Dermis microvascular lymphatic vessel endothelial cell (primary cell): ENCODE measurements around the gene GSN. TPM values are rescaled to one million over a fixed set of nuclear protein-coding genes. Genes with fewer than 3 reads are reported as not detected.

ENCODE experiments used
- DNase-seq, 2 donors: peaks; one replicate each; pipeline versions ENCODE4 v3.0.0 to v3.0.0-alpha.2; 2010; ENCODE audit warnings: low read depth in 2 of 2
- total RNA-seq: library from RNA; depleted of rRNA; stranded (reverse); fragments of >200 nt; gene quantifications from 2 replicates; pipeline ENCODE4 v1.2.1, GENCODE V29; 2014

GSN gene
- total RNA-seq, 1 donor from 2014 or later = 248 TPM

DNA sequence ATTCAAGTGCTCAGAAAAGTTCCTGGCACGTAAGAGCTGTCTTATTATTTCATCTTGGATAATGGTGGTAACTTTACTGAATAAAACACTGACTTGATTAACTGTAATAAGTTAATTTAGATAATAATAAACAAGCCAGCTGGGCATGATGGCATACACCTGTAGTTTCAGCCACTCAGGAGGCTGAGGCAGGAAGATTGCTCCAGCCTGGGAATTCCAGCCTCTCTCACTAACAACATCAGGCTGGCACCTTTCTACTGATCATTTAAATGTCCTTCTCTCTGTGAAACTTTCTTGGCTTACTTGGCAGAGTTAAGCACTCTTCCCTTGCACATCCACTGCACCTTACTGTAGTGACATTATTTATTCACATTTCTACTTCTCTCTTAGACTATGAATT is 82.1 kb downstream of the GSN start:
- no peak for DNase-seq

GRCh38 chr9:121350993-121351561 is 83.1 kb downstream of the GSN start:
- peak; percentile 90 to 94 for DNase-seq

- no peak for DNase-seq
These were observed 85.5 kb downstream of the GSN start for GRCh38 chr9:121353241-121354061.

GRCh38 chr9:121354141-121354540 is 86.2 kb downstream of the GSN start:
- DNase-seq = peak in 1 of 2 donors; percentile 93

- DNase-seq = peak in 1 of 2 donors; percentile 36
These were observed 86.8 kb downstream of the GSN start for GRCh38 chr9:121354762-121355161.

GRCh38 chr9:121357011-121357410 is 89.0 kb downstream of the GSN start:
- peak; percentile 58 to 81 for DNase-seq

DNA sequence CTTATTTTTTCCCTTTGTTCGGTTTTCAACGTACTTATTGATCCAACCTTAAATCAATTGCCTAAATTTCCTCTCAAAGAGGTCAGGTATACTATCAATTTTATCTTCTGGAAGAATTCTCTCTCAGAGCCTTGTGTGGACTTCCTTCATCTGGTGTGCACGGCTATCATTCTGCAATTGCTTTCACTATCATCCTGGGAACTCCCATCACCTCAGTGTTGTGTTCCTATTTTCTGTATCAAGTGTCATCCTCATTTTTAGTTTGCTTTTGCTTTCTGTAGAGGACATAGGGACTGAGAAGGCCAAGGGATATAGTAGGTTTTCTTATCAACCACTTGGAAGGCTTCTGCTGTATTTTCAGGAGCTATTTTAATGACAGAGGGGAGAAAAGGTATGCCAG is 90.8 kb downstream of the GSN start:
- DNase-seq = peak in 1 of 2 donors; percentile 36

- no peak for DNase-seq
These were observed 91.7 kb downstream of the GSN start for GRCh38 chr9:121359351-121360294.

DNA sequence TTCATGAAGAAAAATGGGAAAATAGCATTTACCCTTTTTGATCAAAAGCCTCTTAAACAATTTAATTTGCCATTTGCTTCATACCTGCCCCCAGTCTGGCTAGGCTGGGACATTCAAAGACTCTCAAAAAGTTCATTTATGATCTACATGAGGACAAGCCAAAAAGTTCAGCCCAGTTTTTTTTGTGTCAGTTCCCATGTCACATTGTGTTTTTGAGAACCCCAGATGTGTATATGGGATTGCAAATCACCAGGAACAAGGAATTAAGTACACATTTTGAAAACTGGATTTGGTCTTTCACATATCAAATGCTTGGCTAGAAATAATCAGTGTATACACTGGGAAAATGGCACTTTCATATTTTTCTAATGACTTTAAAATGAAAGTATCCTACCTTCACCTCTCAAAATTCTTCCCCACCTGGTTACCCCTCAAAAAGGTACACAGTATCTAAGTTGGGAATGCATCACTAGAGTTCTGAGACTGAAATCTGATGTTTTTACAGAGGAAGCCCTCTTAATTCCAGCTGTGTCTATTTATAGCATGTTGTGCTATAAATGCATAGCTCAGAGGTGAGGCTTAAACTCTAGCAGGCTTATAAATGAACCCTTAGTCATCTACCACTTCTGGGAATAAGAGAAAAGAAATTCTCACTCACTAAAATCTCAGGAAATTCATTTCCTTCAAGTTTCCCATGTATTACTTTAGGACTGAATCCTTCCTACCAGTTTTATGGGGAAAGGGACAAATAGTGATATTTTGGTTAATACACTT is 92.8 kb downstream of the GSN start:
- DNase-seq = peak in 1 of 2 donors; percentile 78

DNA sequence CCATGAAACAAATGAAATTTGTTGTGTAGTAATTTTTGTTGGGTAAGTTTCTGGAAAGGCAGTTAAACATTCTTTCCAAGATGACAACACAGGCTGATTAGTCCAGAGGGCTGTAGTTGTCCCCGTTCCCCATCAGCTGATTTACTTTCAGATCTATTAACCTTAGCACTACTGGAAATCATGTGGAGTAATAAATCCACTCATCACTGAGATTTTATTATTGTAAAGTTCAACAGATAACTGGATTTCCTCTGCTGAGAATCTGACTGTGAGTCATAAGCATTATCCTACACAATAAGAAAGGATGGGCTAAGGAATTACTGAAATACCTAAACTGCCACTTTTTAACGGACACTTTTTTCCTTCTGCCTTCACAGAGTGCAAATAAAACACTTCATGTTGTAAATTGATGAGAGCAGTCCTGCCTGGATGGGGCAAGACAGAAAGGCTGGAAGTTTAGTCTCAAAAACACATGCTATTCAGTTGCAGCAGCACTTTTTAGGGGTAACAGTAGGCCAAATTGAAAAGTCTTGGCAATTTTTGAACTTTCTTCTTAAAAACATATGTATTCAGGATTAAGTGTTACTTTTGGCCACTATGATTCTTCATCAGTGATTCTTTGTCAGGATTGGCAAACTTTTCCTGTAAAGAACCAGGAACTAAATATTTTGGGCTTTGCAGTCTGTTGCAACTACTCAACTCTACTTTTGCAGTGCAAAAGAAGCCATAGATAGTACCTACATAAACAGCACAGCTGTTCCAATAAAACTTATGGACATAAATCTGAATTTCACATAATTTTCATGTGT is 95.1 kb downstream of the GSN start:
- peak; percentile 69 to 90 for DNase-seq

GRCh38 chr9:121363622-121363961 is 95.6 kb downstream of the GSN start:
- no peak for DNase-seq

- no peak for DNase-seq
These were observed 96.1 kb downstream of the GSN start for GRCh38 chr9:121364077-121364476.

- DNase-seq = no peak
These were observed 96.9 kb downstream of the GSN start for GRCh38 chr9:121364886-121365285.

DNA sequence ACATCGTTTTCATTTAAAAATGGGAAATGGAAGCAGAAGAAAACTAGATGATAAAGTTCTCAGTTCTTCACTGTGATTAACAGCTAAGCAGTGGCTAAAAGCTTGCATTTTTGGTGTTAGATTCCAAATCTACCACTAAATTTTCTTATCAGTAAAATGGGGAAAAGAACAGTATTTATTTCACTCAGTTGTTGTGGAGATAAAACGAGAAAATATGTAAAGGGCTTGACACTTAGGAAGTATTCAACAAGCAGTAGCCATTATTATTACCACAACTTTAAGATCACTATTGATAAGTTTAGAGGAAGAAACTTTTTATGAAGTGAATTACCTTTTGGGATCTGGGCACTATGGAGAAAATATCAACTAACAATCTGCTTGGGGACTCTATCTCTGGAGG is 97.6 kb downstream of the GSN start:
- no peak for DNase-seq

DNA sequence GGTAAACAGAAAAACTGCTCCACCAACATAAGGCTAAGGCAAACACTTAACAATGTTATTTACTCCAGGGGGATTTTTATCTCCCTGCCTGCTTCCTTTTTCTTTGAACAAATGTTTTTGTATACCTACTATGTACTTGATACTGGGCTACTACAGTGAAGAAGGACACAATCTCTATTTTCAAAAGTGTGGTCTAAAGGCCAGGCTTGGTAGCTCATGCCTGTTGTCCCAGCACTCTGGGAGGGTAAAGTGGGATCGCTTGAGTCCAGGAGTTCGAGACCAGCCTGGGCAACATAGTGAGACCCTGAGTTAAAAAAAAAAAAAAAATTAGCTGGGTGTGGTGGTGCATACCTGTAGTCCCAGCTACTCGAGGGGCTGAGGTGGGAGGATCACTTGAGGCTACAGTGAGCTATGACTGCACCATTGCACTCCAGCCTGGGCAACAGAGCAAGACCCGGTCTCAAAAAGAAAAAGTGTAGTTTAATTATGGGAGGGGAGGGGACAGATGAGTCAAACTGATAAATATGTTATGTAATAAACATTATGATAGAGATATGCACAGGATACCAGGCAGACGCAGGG is 98.7 kb downstream of the GSN start:
- no peak for DNase-seq

DNA sequence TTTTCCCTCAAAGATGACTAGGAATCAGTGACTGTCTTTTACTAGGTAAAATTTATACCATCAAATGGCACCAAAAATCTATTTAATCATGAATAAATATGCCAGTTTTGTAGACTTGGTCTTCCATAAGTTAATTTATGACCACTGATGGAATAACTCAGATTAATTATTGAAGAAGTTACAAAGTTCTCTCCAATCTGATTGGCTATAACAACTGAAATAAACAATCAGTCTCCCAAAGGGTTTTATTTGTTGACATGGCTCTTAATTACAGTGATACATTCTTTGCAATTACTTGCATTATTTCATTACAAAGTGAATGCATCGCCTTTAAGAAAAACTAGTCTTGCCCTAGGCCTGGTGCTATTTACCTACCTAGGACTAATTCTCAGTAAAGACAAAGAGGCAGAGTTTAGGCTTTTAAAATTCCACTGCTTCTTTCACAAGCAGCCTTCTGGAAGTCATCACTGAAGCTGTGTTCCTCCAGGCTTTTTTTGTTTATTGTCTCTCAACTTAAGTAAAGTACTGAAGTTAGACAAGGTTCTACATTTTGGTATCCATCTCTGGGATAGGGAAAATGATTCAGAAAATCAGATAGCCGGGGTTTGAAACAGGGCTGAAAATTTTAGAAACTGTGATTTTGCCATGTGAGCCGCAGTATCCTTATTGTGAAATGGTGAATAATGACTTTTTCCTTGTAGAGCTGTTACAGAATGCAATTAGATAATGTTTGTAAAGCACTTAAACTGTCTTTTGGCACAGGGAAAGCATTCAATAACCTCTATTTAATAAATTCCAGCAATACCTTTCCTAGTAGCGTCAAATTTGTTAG is 99.6 kb downstream of the GSN start:
- no peak for DNase-seq

DNA sequence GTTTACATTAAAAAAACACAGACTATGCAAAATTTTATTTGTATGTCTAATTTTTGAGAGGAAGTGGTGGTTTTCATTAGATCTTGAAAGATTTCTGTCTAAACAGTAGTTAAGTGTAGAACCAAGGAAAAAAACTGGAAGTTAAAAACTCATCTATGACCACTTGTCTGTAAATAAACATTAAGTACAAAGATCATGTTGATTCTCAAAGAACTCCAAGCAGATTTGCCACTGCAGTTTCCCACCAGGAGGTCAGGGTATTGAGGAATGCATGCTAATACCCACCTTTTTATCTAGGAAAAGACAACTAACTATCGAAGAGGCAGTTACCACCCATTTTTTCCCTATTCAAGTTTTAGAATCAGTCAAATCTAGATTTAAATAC is 100.2 kb downstream of the GSN start:
- DNase-seq = no peak

DNA sequence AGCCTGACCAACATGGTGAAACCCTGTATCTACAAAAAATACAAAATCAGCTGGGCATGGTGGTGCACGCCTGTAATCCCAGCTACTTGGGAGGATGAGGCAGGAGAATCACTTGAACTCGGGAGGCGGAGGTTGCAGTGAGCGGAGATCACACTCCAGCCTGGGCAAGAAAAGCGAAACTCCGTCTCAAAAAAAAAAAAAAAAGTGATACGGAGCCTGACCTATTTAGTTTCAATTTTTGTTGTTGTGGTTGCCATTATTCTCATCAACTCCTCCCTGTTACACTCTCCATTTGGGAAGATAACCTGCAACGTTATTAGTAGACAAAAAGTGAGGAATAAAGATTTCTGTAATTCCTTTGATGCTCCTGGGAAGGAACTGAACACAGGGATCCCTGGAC is 100.8 kb downstream of the GSN start:
- no peak for DNase-seq

GRCh38 chr9:121369595-121370265 is 101.8 kb downstream of the GSN start, which contains the start of gene STOM:
TSS of gene STOM (minus strand) at chr9:121370250. CDS start at chr9:121370187, 63 bp downstream.
- peak; percentile 73 to 86 for DNase-seq
